ENCODE measurements around the gene ZNF655. TPM values are rescaled to one million over a fixed set of nuclear protein-coding genes. Genes with fewer than 3 reads are reported as not detected.

Gene ZNF655
- total RNA-seq, 4 donors from 2014 or later: 115 to 191 (median 116) TPM

GRCh38 chr7:99531354-99531765 is 27.1 kb upstream of the ZNF655 start:
- Histone ChIP-seq H3K27ac (no peak overlapping the region), H3K9me3 (peaks cover 0 to 59% (median 6%) of the 10 kb centered on the region in 3 donors), H3K4me1 (no peaks in the 10 kb centered on the region), H3K4me3 (no peak overlapping the region), H3K36me3 (peaks cover 0 to 80% of the 10 kb centered on the region in 2 donors), H3K27me3 (no peaks in the 10 kb centered on the region)
- ATAC-seq: no peak
- no peak for TF ChIP-seq CTCF (IDR thresholded peaks at IDR 0.05)
- TF ChIP-seq POLR2AphosphoS5 (IDR thresholded peaks at IDR 0.05): no peak
- TF ChIP-seq POLR2A (IDR thresholded peaks at IDR 0.05): no peak
- TF ChIP-seq EP300 (IDR thresholded peaks at IDR 0.05): no peak
- WGBS, 2 donors (ENCODE audit: low coverage in 1 of 2): 93 to 97% methylated on average over 8 to 12 of the region's 12 CpGs

- ATAC-seq: no peak
- Histone ChIP-seq H3K4me1 (no peaks in the 10 kb centered on the region), H3K4me3 (no peak overlapping the region), H3K9me3 (peaks cover 0 to 64% (median 7%) of the 10 kb centered on the region in 3 donors), H3K36me3 (peaks cover 0 to 37% of the 10 kb centered on the region in 2 donors), H3K27me3 (no peaks in the 10 kb centered on the region), H3K27ac (no peak overlapping the region)
- TF ChIP-seq POLR2AphosphoS5 (IDR thresholded peaks at IDR 0.05): no peak
- TF ChIP-seq POLR2A (IDR thresholded peaks at IDR 0.05): no peak
- no peak for TF ChIP-seq CTCF (IDR thresholded peaks at IDR 0.05)
- no peak for TF ChIP-seq EP300 (IDR thresholded peaks at IDR 0.05)
- WGBS, 2 donors (ENCODE audit: low coverage in 1 of 2): 100% methylated on average over 1 to 2 of the region's 2 CpGs
These were observed 22.8 kb upstream of the ZNF655 start for GRCh38 chr7:99535667-99536066.

- H3K4me3 ChIP-seq: no peak overlapping the region
- H3K9me3 ChIP-seq: peaks cover 0 to 58% (median 1%) of the 10 kb centered on the region in 3 donors
- WGBS, 2 donors (ENCODE audit: low coverage in 1 of 2): 45 to 71% methylated on average over 7 of the region's 7 CpGs
- ATAC-seq: no peak
- H3K27me3 ChIP-seq: no peaks in the 10 kb centered on the region
- TF ChIP-seq EP300 (IDR thresholded peaks at IDR 0.05): no peak
- no peak for TF ChIP-seq POLR2AphosphoS5 (IDR thresholded peaks at IDR 0.05)
- TF ChIP-seq CTCF (IDR thresholded peaks at IDR 0.05): no peak
- no peak for TF ChIP-seq POLR2A (IDR thresholded peaks at IDR 0.05)
- H3K36me3 ChIP-seq: peaks cover 0 to 8% of the 10 kb centered on the region in 2 donors
- no peaks in the 10 kb centered on the region for H3K4me1 ChIP-seq
- no peak overlapping the region for H3K27ac ChIP-seq
These were observed 19.1 kb upstream of the ZNF655 start for GRCh38 chr7:99539213-99539811.

GRCh38 chr7:99540542-99540941 is 17.9 kb upstream of the ZNF655 start:
- no peak for ATAC-seq
- H3K4me1 ChIP-seq: no peaks in the 10 kb centered on the region
- H3K36me3 ChIP-seq: peaks cover 0 to 8% of the 10 kb centered on the region in 2 donors
- H3K27me3 ChIP-seq: no peaks in the 10 kb centered on the region
- H3K27ac ChIP-seq: no peak overlapping the region
- 89 to 91% methylated on average over 3 to 5 of the region's 5 CpGs for WGBS, 2 donors (ENCODE audit: low coverage in 1 of 2)
- TF ChIP-seq POLR2A (IDR thresholded peaks at IDR 0.05) (no peak), EP300 (IDR thresholded peaks at IDR 0.05) (no peak), CTCF (IDR thresholded peaks at IDR 0.05) (no peak), POLR2AphosphoS5 (IDR thresholded peaks at IDR 0.05) (no peak)
- H3K9me3 ChIP-seq: peaks cover 0 to 58% (median 1%) of the 10 kb centered on the region in 3 donors
- H3K4me3 ChIP-seq: no peak overlapping the region

GRCh38 chr7:99541212-99541611 is 17.2 kb upstream of the ZNF655 start:
- Histone ChIP-seq H3K4me1 (no peaks in the 10 kb centered on the region), H3K27ac (no peak overlapping the region), H3K27me3 (no peaks in the 10 kb centered on the region), H3K4me3 (no peak overlapping the region), H3K9me3 (peaks cover 0 to 58% (median 1%) of the 10 kb centered on the region in 3 donors), H3K36me3 (peaks cover 0 to 10% of the 10 kb centered on the region in 2 donors)
- no peak for ATAC-seq
- no peak for TF ChIP-seq CTCF (IDR thresholded peaks at IDR 0.05)
- no peak for TF ChIP-seq POLR2AphosphoS5 (IDR thresholded peaks at IDR 0.05)
- no peak for TF ChIP-seq EP300 (IDR thresholded peaks at IDR 0.05)
- TF ChIP-seq POLR2A (IDR thresholded peaks at IDR 0.05): no peak
- 84 to 90% methylated on average over 7 to 9 of the region's 9 CpGs for WGBS, 2 donors (ENCODE audit: low coverage in 1 of 2)
